ENCODE measurements around the gene ELL3.

ELL3 gene

DNA sequence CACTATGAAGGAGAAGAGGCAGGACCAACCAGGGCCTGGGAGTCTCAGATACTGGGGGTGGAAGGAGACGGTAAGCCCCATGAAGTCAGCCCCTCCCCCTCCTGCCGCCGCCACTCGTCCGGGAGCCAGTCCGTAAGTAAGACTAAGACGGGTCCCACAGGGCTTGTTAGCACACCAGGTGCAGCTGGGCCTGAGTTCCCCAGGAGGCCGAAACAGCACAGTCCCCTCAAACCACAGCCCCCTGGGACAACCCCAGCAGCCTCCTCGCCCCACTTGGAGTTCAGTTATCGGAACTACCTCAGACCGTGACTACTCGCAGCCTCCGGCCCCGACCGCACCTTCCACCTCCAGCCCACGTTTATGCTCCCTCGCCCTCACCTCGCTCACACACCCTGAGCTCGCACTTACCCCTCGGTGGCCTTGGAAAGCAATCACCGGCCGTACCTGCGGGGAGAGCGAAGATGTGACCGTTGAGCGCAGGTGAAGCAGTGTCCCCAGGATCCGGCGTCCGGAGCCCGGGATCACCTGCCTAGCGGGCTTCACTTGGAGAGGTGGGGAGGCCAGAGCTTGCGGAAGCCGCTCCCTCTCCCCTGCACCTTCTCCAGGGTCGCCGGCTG lies 557 bp downstream of the ELL3 start:
- H3K18ac ChIP-seq (ENCODE audit: low read length): peak overlapping the region; percentile 89
- peaks cover 9 to 42% of the 10 kb centered on the region in 2 donors for H3K36me3 ChIP-seq (replicated peaks in 1 of 2; ENCODE audit: control insufficient read depth in 2 of 2, insufficient read depth in 2 of 2, low read length in 2 of 2)
- peaks cover 0 to 10% (median 2%) of the 10 kb centered on the region in 3 experiments for H3K27me3 ChIP-seq (ENCODE audit: control insufficient read depth in 3 of 3, insufficient read depth in 3 of 3, low read depth in 1 of 3, low read length in 3 of 3)
- peak; percentile 14 for DNase-seq (ENCODE audit: low spot score)
- H4K8ac ChIP-seq (ENCODE audit: low read depth, low read length): peak overlapping the region; percentile 45
- no peak overlapping the region for H2AFZ ChIP-seq (ENCODE audit: low read length)
- no peaks in the 10 kb centered on the region for H3K79me1 ChIP-seq (ENCODE audit: low read depth, low read length)
- no peak overlapping the region for H3K27ac ChIP-seq (replicated peaks; ENCODE audit: low read length)
- H3K4me1 ChIP-seq (ENCODE audit: control insufficient read depth in 2 of 2, insufficient read depth in 1 of 2, low read depth in 1 of 2, low read length in 2 of 2): peaks cover 0 to 7% of the 10 kb centered on the region in 2 donors
- peak overlapping the region; percentile 29 for H3K4ac ChIP-seq (ENCODE audit: low read length)
- H2BK15ac ChIP-seq (ENCODE audit: low read length): peak overlapping the region; percentile 90
- peak overlapping the region; percentile 35 for H2BK5ac ChIP-seq (ENCODE audit: low read length)
- H2AK5ac ChIP-seq (ENCODE audit: low read depth, low read length): peak overlapping the region; percentile 68
- H3K4me3 ChIP-seq (ENCODE audit: low read length in 2 of 2): peak overlapping the region in 1 of 2 donors; percentile 78
- H3K14ac ChIP-seq (ENCODE audit: low read length): no peak overlapping the region
- no CpG with 5 or more reads among the region's 35 CpGs for WGBS, 2 donors (ENCODE audit: extremely low coverage in 2 of 2, insufficient read length in 2 of 2, insufficient replicate concordance in 1 of 2)
- peak overlapping the region; percentile 44 for H3K23ac ChIP-seq (ENCODE audit: low read depth, low read length, poor library complexity)
- peak overlapping the region; percentile 77 for H2BK120ac ChIP-seq (ENCODE audit: low read depth, low read length)
- peak overlapping the region; percentile 94 for H3K4me2 ChIP-seq (ENCODE audit: insufficient read depth, low read length, poor library complexity, severe bottlenecking)
- H4K91ac ChIP-seq (ENCODE audit: low read depth, low read length, poor library complexity): no peak overlapping the region
- no peaks in the 10 kb centered on the region for H3K9me3 ChIP-seq (replicated peaks in 1 of 2; ENCODE audit: control insufficient read depth in 2 of 2, insufficient read depth in 1 of 2, low read depth in 1 of 2, low read length in 2 of 2)
- H3K9ac ChIP-seq (ENCODE audit: low read depth, low read length, poor library complexity): peak overlapping the region; percentile 89
- H2BK12ac ChIP-seq (ENCODE audit: low read length): no peak overlapping the region

DNA sequence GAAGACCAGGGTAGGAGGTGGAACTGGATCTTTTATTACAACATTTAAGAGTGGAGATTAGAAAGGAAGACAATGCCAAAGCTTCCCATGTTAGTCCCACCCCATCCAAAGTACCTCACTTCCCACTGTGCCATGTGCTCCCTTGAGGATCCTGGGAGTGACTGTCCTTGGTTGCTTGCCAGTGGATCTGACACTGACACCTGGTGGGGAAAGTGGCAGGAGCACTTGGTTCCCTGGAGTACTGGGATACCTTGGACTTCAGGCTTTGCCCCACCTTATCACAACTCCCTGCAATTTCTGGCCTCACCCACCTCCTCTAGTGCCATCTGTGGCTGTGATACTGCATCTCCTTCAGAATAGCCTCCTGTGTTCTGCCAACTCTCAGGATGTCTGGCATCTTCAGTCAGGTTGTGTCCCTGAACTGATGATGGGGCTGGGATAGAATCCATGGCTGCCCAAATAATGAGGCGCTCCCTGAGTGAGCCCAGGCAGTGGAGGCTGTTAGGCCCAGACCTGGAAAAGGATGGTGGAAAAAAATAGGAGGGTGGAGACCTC lies 1.3 kb downstream of the ELL3 start:
- Histone ChIP-seq H4K8ac (ENCODE audit: low read depth, low read length) (no peak overlapping the region), H3K27me3 (ENCODE audit: control insufficient read depth in 3 of 3, insufficient read depth in 3 of 3, low read depth in 1 of 3, low read length in 3 of 3) (peaks cover 0 to 10% (median 2%) of the 10 kb centered on the region in 3 experiments)

DNA sequence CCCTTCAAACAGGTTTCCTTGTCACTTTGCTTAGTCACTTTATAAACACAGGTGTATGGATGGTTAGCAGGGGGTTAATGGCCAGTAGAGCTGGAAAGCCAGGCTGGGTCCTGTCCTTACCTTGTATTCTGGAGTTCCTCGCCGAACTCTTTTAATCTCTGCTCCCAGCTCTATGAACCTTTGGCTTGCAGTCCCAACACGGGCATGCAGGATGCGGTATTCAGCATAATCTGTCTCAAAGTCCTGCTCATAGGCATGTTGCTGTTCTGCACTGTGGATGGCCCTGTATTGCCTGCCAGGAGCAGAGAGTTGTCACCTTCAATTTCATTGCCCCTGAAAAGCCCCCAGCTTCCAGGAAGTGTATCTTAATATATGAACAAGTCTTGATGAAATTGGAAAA lies 2.7 kb downstream of the ELL3 start:
- Histone ChIP-seq H3K4me3 (ENCODE audit: low read length in 2 of 2) (no peak overlapping the region), H3K9ac (ENCODE audit: low read depth, low read length, poor library complexity) (no peak overlapping the region), H3K14ac (ENCODE audit: low read length) (no peak overlapping the region), H3K27me3 (ENCODE audit: control insufficient read depth in 3 of 3, insufficient read depth in 3 of 3, low read depth in 1 of 3, low read length in 3 of 3) (peaks cover 0 to 10% (median 2%) of the 10 kb centered on the region in 3 experiments), H3K9me3 (replicated peaks in 1 of 2; ENCODE audit: control insufficient read depth in 2 of 2, insufficient read depth in 1 of 2, low read depth in 1 of 2, low read length in 2 of 2) (no peaks in the 10 kb centered on the region), H2AFZ (ENCODE audit: low read length) (no peak overlapping the region), H4K8ac (ENCODE audit: low read depth, low read length) (no peak overlapping the region), H3K18ac (ENCODE audit: low read length) (no peak overlapping the region), H3K36me3 (replicated peaks in 1 of 2; ENCODE audit: control insufficient read depth in 2 of 2, insufficient read depth in 2 of 2, low read length in 2 of 2) (peaks cover 18 to 64% of the 10 kb centered on the region in 2 donors), H2BK12ac (ENCODE audit: low read length) (no peak overlapping the region), H4K91ac (ENCODE audit: low read depth, low read length, poor library complexity) (no peak overlapping the region), H3K4me1 (ENCODE audit: control insufficient read depth in 2 of 2, insufficient read depth in 1 of 2, low read depth in 1 of 2, low read length in 2 of 2) (peaks cover 0 to 7% of the 10 kb centered on the region in 2 donors), H3K23ac (ENCODE audit: low read depth, low read length, poor library complexity) (no peak overlapping the region), H3K27ac (replicated peaks; ENCODE audit: low read length) (no peak overlapping the region), H2BK15ac (ENCODE audit: low read length) (no peak overlapping the region), H2BK5ac (ENCODE audit: low read length) (no peak overlapping the region), H2BK120ac (ENCODE audit: low read depth, low read length) (no peak overlapping the region), H3K79me1 (ENCODE audit: low read depth, low read length) (no peaks in the 10 kb centered on the region), H3K4ac (ENCODE audit: low read length) (no peak overlapping the region), H2AK5ac (ENCODE audit: low read depth, low read length) (no peak overlapping the region), H3K4me2 (ENCODE audit: insufficient read depth, low read length, poor library complexity, severe bottlenecking) (no peak overlapping the region)
- no peak for DNase-seq (ENCODE audit: low spot score)
- no CpG with 5 or more reads among the region's 4 CpGs for WGBS, 2 donors (ENCODE audit: extremely low coverage in 2 of 2, insufficient read length in 2 of 2, insufficient replicate concordance in 1 of 2)

More for the DNA sequence above, 1.3 kb downstream of the ELL3 start:
- H3K4me1 ChIP-seq (ENCODE audit: control insufficient read depth in 2 of 2, insufficient read depth in 1 of 2, low read depth in 1 of 2, low read length in 2 of 2): peaks cover 0 to 7% of the 10 kb centered on the region in 2 donors
- H2AFZ ChIP-seq (ENCODE audit: low read length): no peak overlapping the region
- H3K4me2 ChIP-seq (ENCODE audit: insufficient read depth, low read length, poor library complexity, severe bottlenecking): no peak overlapping the region
- peaks cover 11 to 49% of the 10 kb centered on the region in 2 donors for H3K36me3 ChIP-seq (replicated peaks in 1 of 2; ENCODE audit: control insufficient read depth in 2 of 2, insufficient read depth in 2 of 2, low read length in 2 of 2)
- H3K18ac ChIP-seq (ENCODE audit: low read length): no peak overlapping the region
- no peaks in the 10 kb centered on the region for H3K79me1 ChIP-seq (ENCODE audit: low read depth, low read length)
- no peak overlapping the region for H2BK12ac ChIP-seq (ENCODE audit: low read length)
- no peak overlapping the region for H4K91ac ChIP-seq (ENCODE audit: low read depth, low read length, poor library complexity)
- no peak overlapping the region for H3K14ac ChIP-seq (ENCODE audit: low read length)
- H3K9ac ChIP-seq (ENCODE audit: low read depth, low read length, poor library complexity): no peak overlapping the region
- WGBS, 2 donors (ENCODE audit: extremely low coverage in 2 of 2, insufficient read length in 2 of 2, insufficient replicate concordance in 1 of 2): no CpG with 5 or more reads among the region's 1 CpG
- no peak overlapping the region for H3K27ac ChIP-seq (replicated peaks; ENCODE audit: low read length)
- no peak overlapping the region for H2AK5ac ChIP-seq (ENCODE audit: low read depth, low read length)
- DNase-seq (ENCODE audit: low spot score): no peak
- H2BK5ac ChIP-seq (ENCODE audit: low read length): no peak overlapping the region
- H3K9me3 ChIP-seq (replicated peaks in 1 of 2; ENCODE audit: control insufficient read depth in 2 of 2, insufficient read depth in 1 of 2, low read depth in 1 of 2, low read length in 2 of 2): no peaks in the 10 kb centered on the region
- H2BK120ac ChIP-seq (ENCODE audit: low read depth, low read length): peak overlapping the region; percentile 77
- H3K4me3 ChIP-seq (ENCODE audit: low read length in 2 of 2): no peak overlapping the region
- H3K23ac ChIP-seq (ENCODE audit: low read depth, low read length, poor library complexity): no peak overlapping the region
- H3K4ac ChIP-seq (ENCODE audit: low read length): no peak overlapping the region
- no peak overlapping the region for H2BK15ac ChIP-seq (ENCODE audit: low read length)

DNA sequence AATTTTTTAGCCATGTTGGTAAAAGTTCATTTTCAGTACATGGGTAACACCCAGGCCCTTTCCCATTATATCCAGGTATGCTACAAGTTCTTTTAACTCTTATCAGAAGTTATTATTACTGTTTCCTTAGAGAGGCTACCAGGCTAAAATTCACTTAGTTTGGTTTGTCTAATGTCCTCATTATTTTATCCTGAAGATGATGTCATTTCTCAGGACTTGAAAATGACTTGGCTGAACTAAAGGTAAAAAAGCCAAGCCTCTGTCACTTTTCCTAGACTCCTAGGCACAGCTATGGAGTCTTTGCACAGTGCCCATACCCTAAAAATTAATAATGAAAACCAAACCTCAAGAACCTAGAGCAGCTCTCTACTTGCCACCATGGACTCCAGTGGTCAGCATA lies 4.1 kb downstream of the ELL3 start:
- H3K36me3 ChIP-seq (replicated peaks in 1 of 2; ENCODE audit: control insufficient read depth in 2 of 2, insufficient read depth in 2 of 2, low read length in 2 of 2): peaks cover 22 to 78% of the 10 kb centered on the region in 2 donors
- H3K79me1 ChIP-seq (ENCODE audit: low read depth, low read length): no peaks in the 10 kb centered on the region
- no peak overlapping the region for H4K8ac ChIP-seq (ENCODE audit: low read depth, low read length)
- no peak overlapping the region for H3K23ac ChIP-seq (ENCODE audit: low read depth, low read length, poor library complexity)
- no peak overlapping the region for H2BK15ac ChIP-seq (ENCODE audit: low read length)
- no peak overlapping the region for H2AFZ ChIP-seq (ENCODE audit: low read length)
- no peak overlapping the region for H2BK12ac ChIP-seq (ENCODE audit: low read length)
- no peak overlapping the region for H3K27ac ChIP-seq (replicated peaks; ENCODE audit: low read length)
- H4K91ac ChIP-seq (ENCODE audit: low read depth, low read length, poor library complexity): no peak overlapping the region
- DNase-seq (ENCODE audit: low spot score): no peak
- no peak overlapping the region for H3K4me2 ChIP-seq (ENCODE audit: insufficient read depth, low read length, poor library complexity, severe bottlenecking)
- H3K14ac ChIP-seq (ENCODE audit: low read length): no peak overlapping the region
- H2BK120ac ChIP-seq (ENCODE audit: low read depth, low read length): no peak overlapping the region
- no peak overlapping the region for H3K18ac ChIP-seq (ENCODE audit: low read length)
- peaks cover 0 to 10% (median 2%) of the 10 kb centered on the region in 3 experiments for H3K27me3 ChIP-seq (ENCODE audit: control insufficient read depth in 3 of 3, insufficient read depth in 3 of 3, low read depth in 1 of 3, low read length in 3 of 3)
- H2BK5ac ChIP-seq (ENCODE audit: low read length): no peak overlapping the region
- H3K4me1 ChIP-seq (ENCODE audit: control insufficient read depth in 2 of 2, insufficient read depth in 1 of 2, low read depth in 1 of 2, low read length in 2 of 2): peaks cover 0 to 7% of the 10 kb centered on the region in 2 donors
- H3K9ac ChIP-seq (ENCODE audit: low read depth, low read length, poor library complexity): no peak overlapping the region
- no peak overlapping the region for H3K4ac ChIP-seq (ENCODE audit: low read length)
- H3K9me3 ChIP-seq (replicated peaks in 1 of 2; ENCODE audit: control insufficient read depth in 2 of 2, insufficient read depth in 1 of 2, low read depth in 1 of 2, low read length in 2 of 2): no peaks in the 10 kb centered on the region
- H3K4me3 ChIP-seq (ENCODE audit: low read length in 2 of 2): no peak overlapping the region
- no peak overlapping the region for H2AK5ac ChIP-seq (ENCODE audit: low read depth, low read length)

Measured in neuronal stem cell (in vitro differentiated cells).